ENCODE data around the gene SLC32A1.

DNA sequence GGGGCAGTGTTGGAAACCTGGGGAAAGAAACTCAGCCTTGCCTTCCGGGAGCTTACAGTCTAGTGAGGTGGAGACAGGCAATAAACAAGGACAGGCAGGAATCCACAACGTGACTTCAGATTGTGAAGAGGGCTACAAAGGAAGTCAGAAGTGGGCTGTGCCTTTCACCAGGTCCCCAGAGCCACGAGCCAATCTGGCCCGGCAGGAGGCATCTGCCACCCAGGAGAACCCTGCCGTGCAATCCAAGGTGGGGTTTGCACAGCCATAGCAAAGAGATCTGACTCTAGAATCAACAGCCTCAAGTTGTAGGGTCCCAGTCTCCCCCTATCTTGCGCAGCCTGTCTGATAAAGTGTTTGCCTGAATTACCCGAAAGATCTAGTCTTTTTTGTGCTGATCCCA is 5.5 kb downstream of the SLC32A1 start:
- TF ChIP-seq POLR2A (IDR thresholded peaks at IDR 0.05) (no peak), CTCF (IDR thresholded peaks at IDR 0.05) (no peak)
